Endodermal cell (in vitro differentiated cells): ENCODE data around the gene DDX27. TPM values are rescaled to one million over a fixed set of nuclear protein-coding genes. Genes with fewer than 3 reads are reported as not detected.
"Not testable (repeated sequence)": the region's sequence is repeated elsewhere in the genome, so short reads cannot be mapped to it uniquely, and the experiment has no call there.

ENCODE experiments used
- DNase-seq: peaks from one replicate; pipeline ENCODE4 v3.0.0-alpha.2; 2017
- H3K27ac ChIP-seq: 2 replicates; pipeline ENCODE4 v1.5.1; 2013; ENCODE audit warnings: mild to moderate bottlenecking, low read depth, low read length, moderate library complexity
- H3K27me3 ChIP-seq: 2 replicates; pipeline ENCODE4 v1.6.1; 2013; ENCODE audit warnings: mild to moderate bottlenecking, low read length, moderate library complexity; ENCODE audit not compliant: insufficient read depth, control insufficient read depth, poor library complexity, severe bottlenecking
- H3K36me3 ChIP-seq: 2 replicates; pipeline ENCODE4 v1.7.0; 2013; ENCODE audit warnings: mild to moderate bottlenecking, low read length, moderate library complexity; ENCODE audit not compliant: control insufficient read depth, insufficient read depth
- H3K4me1 ChIP-seq: one replicate; pipeline ENCODE4 v1.7.0; 2013; ENCODE audit warnings: low read length; ENCODE audit not compliant: control insufficient read depth, insufficient read depth
- H3K4me3 ChIP-seq: 2 replicates; pipeline ENCODE4 v1.5.1; 2013; ENCODE audit warnings: mild to moderate bottlenecking, low read length, moderate library complexity
- H3K9ac ChIP-seq: 2 replicates; pipeline ENCODE4 v1.6.1; 2013; ENCODE audit warnings: mild to moderate bottlenecking, low read length, moderate library complexity; ENCODE audit not compliant: poor library complexity, severe bottlenecking; ENCODE audit errors: extremely low read depth
- H3K9me3 ChIP-seq: 2 replicates; pipeline ENCODE4 v1.6.1; 2013; ENCODE audit warnings: mild to moderate bottlenecking, low read length, moderate library complexity; ENCODE audit not compliant: control insufficient read depth
- H3K27ac Mint-ChIP-seq: 2 replicates; pipeline ENCODE4 v1.8.0; 2020; ENCODE audit warnings: mixed read lengths
- H3K27me3 Mint-ChIP-seq: 2 replicates; pipeline ENCODE4 v1.8.0; 2021; ENCODE audit warnings: mild to moderate bottlenecking, mixed read lengths; ENCODE audit not compliant: insufficient read depth
- H3K36me3 Mint-ChIP-seq: 2 replicates; pipeline ENCODE4 v1.8.0; 2020; ENCODE audit warnings: low read depth, mixed read lengths
- H3K4me1 Mint-ChIP-seq: 2 replicates; pipeline ENCODE4 v1.8.0; 2020; ENCODE audit warnings: mixed read lengths
- H3K4me3 Mint-ChIP-seq: 2 replicates; pipeline ENCODE4 v1.8.0; 2020; ENCODE audit warnings: mild to moderate bottlenecking, moderate library complexity, mixed read lengths
- H3K9me3 Mint-ChIP-seq: 2 replicates; pipeline ENCODE4 v1.8.0; 2020; ENCODE audit warnings: mild to moderate bottlenecking, mixed read lengths
- CTCF ChIP-seq: fragments of 200-600 bp; sonication (generic); conservative IDR thresholded peaks from 2 replicates; pipeline ENCODE4 v1.5.0; 2021; ENCODE audit warnings: antibody characterized with exemption, mild to moderate bottlenecking
- WGBS, 2 experiments: methylation state at CpG; one replicate each; pipeline versions ENCODE4 v1.1.5 to v1.1.7; 2013; ENCODE audit warnings: missing lambda C conversion rate in 2 of 2, mixed read lengths in 1 of 2; ENCODE audit not compliant: insufficient coverage in 1 of 2, insufficient read length in 1 of 2; 5-methylcytosine and 5-hydroxymethylcytosine counted together
- total RNA-seq, 2 donors: library from RNA; stranded (reverse); fragmentation: NEBNext Ultra II Directional in 1 of 2; extraction: Animal tissue kit (Norgen Biotek cat#: 25700) in 1 of 2; gene quantifications; 2 replicates in 1 of 2; 3 replicates in 1 of 2; pipeline ENCODE4 v1.2.1, GENCODE V29; 2021

DDX27 gene
- total RNA-seq, 2 donors from 2014 or later = 40.4 to 45.2 TPM

DNA sequence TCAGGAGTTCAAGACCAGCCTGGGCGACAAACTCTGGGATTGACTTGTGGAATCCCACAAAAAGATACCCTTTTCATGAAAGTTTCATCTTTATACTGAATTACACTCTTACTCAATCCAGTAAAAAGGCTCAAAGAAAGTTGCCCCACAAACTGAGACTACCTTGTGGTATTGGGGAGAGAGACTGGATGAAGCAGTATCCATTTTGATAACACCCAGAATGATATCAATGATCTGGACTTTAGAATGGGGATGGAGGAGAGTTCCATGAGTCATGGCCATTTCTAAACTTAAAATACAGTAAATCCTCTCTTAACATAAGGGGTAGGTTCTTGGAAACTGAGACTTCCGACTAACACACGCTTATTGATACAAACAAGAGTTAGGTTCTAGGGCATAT is 35.8 kb upstream of the DDX27 start:
- Histone ChIP-seq H3K4me1 (peaks cover 6% of the 10 kb centered on the region), H3K36me3 (peaks cover 5% of the 10 kb centered on the region), H3K27ac (no peak overlapping the region), H3K9ac (no peak overlapping the region), H3K4me3 (no peak overlapping the region), H3K27me3 (no peaks in the 10 kb centered on the region), H3K9me3 (no peaks in the 10 kb centered on the region)
- H3K4me1 Mint-ChIP-seq = peaks cover 29% of the 10 kb centered on the region
- no peaks in the 10 kb centered on the region for H3K9me3 Mint-ChIP-seq
- no peaks in the 10 kb centered on the region for H3K27me3 Mint-ChIP-seq
- no peak overlapping the region for H3K4me3 Mint-ChIP-seq
- peaks cover 1% of the 10 kb centered on the region for H3K36me3 Mint-ChIP-seq
- no peak overlapping the region for H3K27ac Mint-ChIP-seq
- WGBS, 2 experiments = 98 to 100% methylated on average over 1 to 3 of the region's 3 CpGs
- no peak for TF ChIP-seq CTCF
- no peak for DNase-seq

- H3K4me3 Mint-ChIP-seq, H3K27me3 ChIP-seq, H3K4me1 ChIP-seq, H3K9ac ChIP-seq, H3K9me3 Mint-ChIP-seq, H3K36me3 Mint-ChIP-seq, H3K36me3 ChIP-seq, H3K27me3 Mint-ChIP-seq, H3K9me3 ChIP-seq, DNase-seq, H3K4me3 ChIP-seq, H3K27ac ChIP-seq, H3K27ac Mint-ChIP-seq: not testable (repeated sequence)
- H3K4me1 Mint-ChIP-seq = peaks cover 29% of the 10 kb centered on the region
- 93 to 96% methylated on average over 3 to 5 of the region's 5 CpGs for WGBS, 2 experiments
Measured at GRCh38 chr20:49184084-49184501, 35.1 kb upstream of the DDX27 start.

- no peaks in the 10 kb centered on the region for H3K27me3 ChIP-seq
- no peak overlapping the region for H3K4me3 ChIP-seq
- 86 to 88% methylated on average over 1 to 2 of the region's 3 CpGs for WGBS, 2 experiments
- H3K36me3 ChIP-seq = peaks cover 5% of the 10 kb centered on the region
- Mint-ChIP-seq H3K9me3 (peaks cover under 1% of the 10 kb centered on the region), H3K27ac (no peak overlapping the region), H3K4me3 (no peak overlapping the region), H3K27me3 (no peaks in the 10 kb centered on the region), H3K4me1 (peaks cover 27% of the 10 kb centered on the region), H3K36me3 (peaks cover 1% of the 10 kb centered on the region)
- peaks cover 2% of the 10 kb centered on the region for H3K4me1 ChIP-seq
- TF ChIP-seq CTCF = no peak
- DNase-seq = no peak
- H3K9me3 ChIP-seq = no peaks in the 10 kb centered on the region
- H3K27ac ChIP-seq = no peak overlapping the region
- no peak overlapping the region for H3K9ac ChIP-seq
Measured at GRCh38 chr20:49184691-49185070, 34.5 kb upstream of the DDX27 start.

DNA sequence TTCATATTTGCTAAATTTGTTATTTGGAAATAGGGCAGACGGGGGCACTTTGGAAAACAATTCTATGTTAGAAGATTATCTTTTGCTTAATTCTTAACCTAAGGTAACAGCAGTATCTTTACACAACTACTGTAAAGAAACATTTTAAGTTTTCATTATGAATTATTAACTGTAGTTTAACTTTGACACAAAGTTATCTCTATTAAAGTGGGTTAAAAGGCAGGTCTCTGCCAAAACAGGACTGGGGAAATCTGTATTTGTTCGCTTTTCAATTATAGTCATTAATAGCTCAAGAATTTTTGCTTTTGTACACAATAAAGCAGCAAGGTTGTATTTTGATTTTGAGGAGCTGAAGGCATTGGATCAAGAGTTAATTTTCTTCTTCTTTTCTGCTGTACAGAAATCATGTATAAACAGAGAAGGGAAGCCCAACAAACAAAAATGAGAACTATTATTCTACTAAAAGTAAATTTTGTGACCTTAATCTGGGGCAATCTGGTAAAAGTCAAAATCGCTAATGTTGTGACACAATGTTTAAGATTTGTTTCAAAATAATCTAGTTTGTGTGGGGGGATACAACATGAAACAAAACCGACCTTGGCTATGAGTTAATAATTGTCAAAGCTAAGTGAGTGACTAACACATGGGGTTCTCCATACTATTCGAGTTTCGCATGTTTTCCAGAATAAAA is 34.0 kb upstream of the DDX27 start:
- no peak overlapping the region for H3K4me3 Mint-ChIP-seq
- H3K27ac Mint-ChIP-seq = no peak overlapping the region

More for the DNA sequence above, 34.0 kb upstream of the DDX27 start:
- peaks cover 5% of the 10 kb centered on the region for H3K36me3 ChIP-seq
- Mint-ChIP-seq H3K4me1 (peaks cover 24% of the 10 kb centered on the region), H3K9me3 (peaks cover 1% of the 10 kb centered on the region), H3K27me3 (no peaks in the 10 kb centered on the region), H3K36me3 (peaks cover 1% of the 10 kb centered on the region)
- H3K4me3 ChIP-seq = no peak overlapping the region
- no peaks in the 10 kb centered on the region for H3K9me3 ChIP-seq
- DNase-seq = no peak
- no peak overlapping the region for H3K27ac ChIP-seq
- H3K27me3 ChIP-seq = no peaks in the 10 kb centered on the region
- WGBS, 2 experiments = 93% methylated on average over 3 to 5 of the region's 6 CpGs
- no peaks in the 10 kb centered on the region for H3K4me1 ChIP-seq
- no peak overlapping the region for H3K9ac ChIP-seq
- no peak for TF ChIP-seq CTCF
